Fibroblast of peridontal ligament (primary cell): ENCODE results near the gene DPY19L1.
"Not testable (repeated sequence)": the region's sequence is repeated elsewhere in the genome, so short reads cannot be mapped to it uniquely, and the experiment has no call there.

Experiments used
- DNase-seq: peaks from one replicate; pipeline ENCODE4 v3.0.0-alpha.2; 2010; ENCODE audit errors: extremely low read depth

The DPY19L1 gene

GRCh38 chr7:34918198-34918861, 119.0 kb downstream of the DPY19L1 start:
- DNase-seq, result not testable (repeated sequence)

- not testable (repeated sequence) for DNase-seq
Observed at GRCh38 chr7:34917515-34917914, 119.8 kb downstream of the DPY19L1 start.

- no peak for DNase-seq
Observed at GRCh38 chr7:34916267-34916666, 121.0 kb downstream of the DPY19L1 start.

- DNase-seq, result no peak
Observed at GRCh38 chr7:34912236-34912635, 125.0 kb downstream of the DPY19L1 start.

GRCh38 chr7:34906266-34906850, 130.9 kb downstream of the DPY19L1 start:
- not testable (repeated sequence) for DNase-seq

GRCh38 chr7:34904987-34905386, 132.3 kb downstream of the DPY19L1 start:
- DNase-seq, result no peak

GRCh38 chr7:34903921-34904320, 133.4 kb downstream of the DPY19L1 start:
- not testable (repeated sequence) for DNase-seq

- DNase-seq, result no peak
Observed at GRCh38 chr7:34902182-34902581, 135.1 kb downstream of the DPY19L1 start.

- no peak for DNase-seq
Observed at GRCh38 chr7:34900891-34901513, 136.3 kb downstream of the DPY19L1 start.

GRCh38 chr7:34895202-34895601, 142.1 kb downstream of the DPY19L1 start:
- no peak for DNase-seq

GRCh38 chr7:34889951-34890350, 147.3 kb downstream of the DPY19L1 start:
- DNase-seq, result no peak

- DNase-seq, result no peak
Observed at GRCh38 chr7:34886856-34887255, 150.4 kb downstream of the DPY19L1 start.

- DNase-seq, result not testable (repeated sequence)
Observed at GRCh38 chr7:34883855-34884254, 153.4 kb downstream of the DPY19L1 start.

- DNase-seq, result no peak
Observed at GRCh38 chr7:34879871-34880270, 157.4 kb downstream of the DPY19L1 start.

GRCh38 chr7:34878944-34879735, 158.1 kb downstream of the DPY19L1 start:
- not testable (repeated sequence) for DNase-seq
